HG03064 (cell line): ENCODE data around the gene PARM1.

Source experiments
- ATAC-seq: cut with Tn5 transposase; IDR thresholded peaks from one replicate; pipeline ENCODE4 v1.9.1; 2021; ENCODE audit warnings: low read depth; ENCODE audit not compliant: unreplicated experiment

PARM1 gene

DNA sequence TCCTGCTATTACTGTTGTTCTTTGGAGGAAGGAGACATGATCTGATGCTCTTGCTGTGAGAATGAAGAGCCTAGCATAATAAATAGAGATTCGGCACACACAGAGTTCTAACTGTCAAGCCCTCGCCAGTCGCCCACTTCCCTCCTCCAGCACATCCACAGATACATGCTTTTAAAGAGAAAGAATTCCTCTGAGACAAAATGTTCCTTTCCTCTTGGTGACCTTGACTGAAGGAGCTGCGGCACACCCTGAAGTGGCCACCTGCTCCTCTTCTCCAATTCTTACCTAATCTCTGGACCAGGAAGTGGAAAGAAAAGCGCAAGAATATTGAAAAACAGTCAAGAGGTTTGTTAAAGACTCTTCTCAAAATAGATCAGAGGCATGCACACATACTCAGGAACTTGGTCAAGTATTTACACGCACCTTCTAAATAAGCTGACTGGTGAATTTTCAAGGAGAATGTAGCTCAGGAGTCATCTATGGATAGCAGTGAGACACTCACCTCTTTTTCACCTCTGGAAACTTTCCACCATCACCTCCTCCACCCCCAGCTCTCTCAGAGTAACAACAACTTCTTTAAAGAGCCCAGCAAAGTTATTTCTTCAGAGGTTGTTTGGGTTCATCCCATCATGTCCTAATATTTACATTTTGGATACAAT lies 95.4 kb downstream of the PARM1 start:
- ATAC-seq, result no peak

DNA sequence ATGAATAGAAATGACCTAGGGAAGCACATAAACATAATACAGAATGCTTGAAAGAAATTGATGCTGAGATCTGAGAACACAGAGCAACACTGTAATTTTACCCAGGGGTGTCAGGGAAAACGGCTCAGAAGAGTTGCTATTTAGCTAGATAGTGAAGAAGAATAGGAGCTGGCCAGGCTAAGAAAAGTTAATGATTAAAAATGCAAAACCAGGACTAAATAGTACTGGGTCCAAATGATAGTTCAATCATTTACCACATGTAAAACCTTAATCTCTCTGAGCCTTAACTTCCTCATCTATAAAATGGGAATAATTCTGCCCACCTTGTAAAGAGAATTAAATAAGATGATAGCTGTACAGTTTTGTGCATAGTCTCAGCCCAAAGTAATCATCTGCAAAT lies 97.1 kb downstream of the PARM1 start:
- no peak for ATAC-seq

DNA sequence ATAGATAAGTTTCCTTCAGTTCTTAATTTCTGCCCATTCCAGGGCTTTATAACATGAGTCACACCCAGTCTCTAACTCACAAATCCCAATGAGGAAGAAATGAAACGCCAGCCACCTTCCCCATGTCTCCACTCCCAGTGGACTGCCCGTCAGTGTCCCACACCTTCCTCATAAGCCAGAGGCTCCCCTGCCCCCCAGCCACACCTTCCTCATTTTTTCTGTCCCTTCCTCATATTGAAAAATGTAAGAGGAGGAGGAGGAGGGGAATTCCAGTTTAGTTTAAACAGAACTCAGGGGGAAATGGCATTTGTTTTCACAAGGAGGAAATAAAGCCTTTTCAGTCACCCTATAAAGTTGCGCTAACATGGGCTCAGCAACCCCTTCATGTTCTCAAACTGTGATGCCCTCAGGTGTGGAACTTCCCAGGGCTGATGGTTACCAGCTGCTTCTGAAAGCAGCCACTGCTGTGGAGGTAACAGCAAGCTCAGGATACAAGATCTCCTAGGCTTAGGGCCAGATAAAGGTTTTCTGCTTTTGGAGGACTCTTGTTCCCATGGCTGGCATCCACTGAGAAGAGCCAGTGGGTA lies 97.8 kb downstream of the PARM1 start:
- ATAC-seq, result no peak

DNA sequence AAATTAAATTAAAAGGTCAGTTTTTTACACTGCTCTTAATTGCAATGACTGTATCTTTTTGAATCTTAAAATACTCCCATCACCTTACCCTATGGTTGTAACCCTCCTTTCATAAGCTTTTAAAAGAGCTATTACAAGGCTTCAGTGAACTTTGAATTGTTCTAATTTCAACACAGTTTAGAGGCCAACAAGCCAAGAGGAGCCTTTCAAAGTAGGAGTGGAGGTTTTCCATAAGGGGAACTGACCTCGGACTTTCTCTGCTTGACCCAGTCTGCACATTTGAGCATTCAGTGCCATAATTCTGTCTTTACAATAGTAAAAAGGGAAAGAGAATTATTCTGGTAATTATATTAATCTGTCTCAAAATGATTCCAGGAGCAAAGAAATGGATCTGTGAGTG lies 98.9 kb downstream of the PARM1 start:
- ATAC-seq, result no peak

DNA sequence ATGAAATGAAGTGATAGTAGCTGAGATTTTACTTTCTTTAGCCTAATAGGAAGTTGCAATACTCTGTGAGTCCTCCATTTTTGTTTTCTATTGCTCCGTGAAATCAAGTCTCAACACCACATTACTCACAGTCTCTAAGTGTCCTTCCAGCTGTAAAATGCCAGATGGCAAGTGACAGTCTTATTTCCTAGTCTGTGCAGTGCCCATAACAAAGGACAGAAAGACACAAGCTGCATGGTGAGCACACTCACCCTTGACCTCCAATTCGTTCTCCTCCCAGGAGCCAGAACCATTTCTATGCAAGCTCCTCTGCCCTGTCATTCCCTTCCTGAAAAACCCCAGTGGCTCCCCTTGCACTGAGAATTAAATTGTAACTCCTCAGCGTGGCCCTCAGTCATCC lies 101.6 kb downstream of the PARM1 start:
- ATAC-seq, result no peak

DNA sequence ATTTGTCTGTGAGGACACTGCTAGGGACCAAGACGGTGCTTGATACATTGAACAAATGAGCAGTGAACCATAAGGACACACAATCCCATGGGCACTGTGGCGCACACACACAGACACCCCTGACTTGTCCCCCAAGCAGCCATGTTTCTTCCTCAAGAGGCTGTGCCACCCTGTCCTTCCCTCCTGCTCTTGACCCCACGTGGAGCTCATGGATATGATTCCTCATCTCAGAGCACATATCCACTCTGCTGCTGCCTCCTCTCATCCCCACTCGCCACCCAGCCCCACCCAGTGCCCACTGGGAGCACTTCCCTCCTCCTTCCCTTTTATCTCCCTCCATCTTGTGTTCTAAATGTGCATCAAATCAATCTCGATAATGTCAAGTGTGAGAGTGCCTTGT lies 102.4 kb downstream of the PARM1 start:
- no peak for ATAC-seq

DNA sequence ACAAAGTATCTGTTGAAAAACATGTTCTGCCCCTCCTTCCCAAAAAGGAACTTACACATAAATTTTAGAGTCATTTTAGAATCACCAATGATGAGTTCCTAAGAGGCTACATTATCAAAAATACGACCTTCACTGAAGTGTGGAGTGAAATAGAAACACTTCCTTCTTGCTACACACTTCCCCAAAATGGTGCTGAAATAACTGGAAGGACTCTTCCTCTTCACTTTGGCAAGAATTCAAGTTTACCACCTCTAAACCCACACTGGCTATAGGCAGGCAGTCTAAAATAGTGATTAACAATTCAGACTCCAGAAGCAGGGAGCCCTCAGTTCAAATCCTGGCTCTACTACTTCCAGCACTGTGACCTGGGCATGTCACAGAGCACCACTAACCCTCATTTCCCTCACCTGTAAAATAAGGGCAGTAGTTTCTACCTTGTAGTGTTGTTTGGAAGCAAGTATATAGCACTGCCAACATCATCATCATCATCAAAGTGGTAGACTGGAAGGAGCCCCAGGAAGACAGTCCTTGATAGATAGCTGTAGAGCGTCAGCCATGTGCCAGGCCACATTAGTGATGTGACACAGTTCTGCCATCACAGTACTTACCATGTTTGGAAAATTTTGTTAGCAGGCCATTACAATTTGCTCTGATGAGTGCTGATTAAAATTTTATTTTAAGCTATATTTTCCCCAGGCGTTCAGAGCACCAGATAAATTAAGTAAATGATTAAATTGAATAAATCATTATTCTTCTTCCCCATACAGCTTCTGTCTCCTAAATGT lies 103.3 kb downstream of the PARM1 start:
- ATAC-seq, result no peak

DNA sequence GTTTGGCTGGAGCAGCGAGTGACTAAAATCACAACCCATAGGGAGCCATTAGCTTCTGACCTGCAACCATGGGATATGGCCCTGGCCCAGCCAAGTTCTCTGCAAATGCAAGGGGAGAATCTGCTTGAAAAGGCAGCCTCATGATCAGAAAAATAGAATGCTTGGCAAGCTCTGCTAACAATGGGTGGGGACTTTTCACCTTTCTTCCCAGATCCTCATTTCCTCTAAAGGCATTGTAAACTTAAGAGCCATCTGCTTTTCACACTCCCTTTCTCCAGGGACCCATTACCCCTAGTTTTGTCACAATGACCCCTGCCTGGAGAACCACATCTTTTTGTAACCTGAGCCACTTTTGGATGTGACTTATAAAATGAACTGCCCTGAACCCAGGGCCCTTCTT lies 104.3 kb downstream of the PARM1 start:
- ATAC-seq, result no peak

DNA sequence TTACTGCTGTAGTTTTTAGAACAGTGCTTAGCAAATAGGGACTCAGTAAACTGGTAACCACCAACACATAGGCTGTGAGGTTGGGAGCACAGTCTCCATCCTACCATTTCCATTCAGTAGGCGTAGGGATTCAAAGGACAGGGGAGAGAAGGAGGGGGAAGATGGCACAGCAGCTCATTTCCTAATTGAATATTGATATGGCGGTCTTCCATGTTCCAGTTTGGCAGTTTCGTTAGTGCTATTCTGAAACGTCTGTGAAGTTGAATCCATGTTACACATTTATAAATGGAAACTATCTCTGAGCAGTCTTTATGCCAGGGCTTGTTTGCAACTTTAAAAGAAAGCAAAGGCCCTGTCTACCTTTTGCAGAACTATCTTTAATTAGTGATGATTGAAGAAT lies 105.5 kb downstream of the PARM1 start:
- no peak for ATAC-seq

DNA sequence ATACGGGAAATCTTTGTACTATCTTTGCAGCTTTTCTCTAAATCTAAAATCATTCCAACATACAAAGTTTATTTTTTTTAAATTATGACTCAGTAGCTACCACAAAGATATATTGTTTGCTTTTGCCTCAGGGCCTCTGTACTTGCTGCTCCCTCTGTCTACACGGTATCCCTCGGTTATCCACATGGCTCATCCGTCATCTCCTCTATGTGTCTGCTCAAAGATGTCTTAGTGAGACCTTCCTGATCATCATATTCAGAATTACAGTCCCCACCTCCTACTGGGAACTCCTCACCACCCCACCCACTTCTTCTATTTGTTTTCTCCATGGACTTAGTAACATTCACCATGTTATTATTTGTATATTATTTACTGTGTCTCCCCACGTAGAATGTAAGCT lies 107.8 kb downstream of the PARM1 start:
- no peak for ATAC-seq

DNA sequence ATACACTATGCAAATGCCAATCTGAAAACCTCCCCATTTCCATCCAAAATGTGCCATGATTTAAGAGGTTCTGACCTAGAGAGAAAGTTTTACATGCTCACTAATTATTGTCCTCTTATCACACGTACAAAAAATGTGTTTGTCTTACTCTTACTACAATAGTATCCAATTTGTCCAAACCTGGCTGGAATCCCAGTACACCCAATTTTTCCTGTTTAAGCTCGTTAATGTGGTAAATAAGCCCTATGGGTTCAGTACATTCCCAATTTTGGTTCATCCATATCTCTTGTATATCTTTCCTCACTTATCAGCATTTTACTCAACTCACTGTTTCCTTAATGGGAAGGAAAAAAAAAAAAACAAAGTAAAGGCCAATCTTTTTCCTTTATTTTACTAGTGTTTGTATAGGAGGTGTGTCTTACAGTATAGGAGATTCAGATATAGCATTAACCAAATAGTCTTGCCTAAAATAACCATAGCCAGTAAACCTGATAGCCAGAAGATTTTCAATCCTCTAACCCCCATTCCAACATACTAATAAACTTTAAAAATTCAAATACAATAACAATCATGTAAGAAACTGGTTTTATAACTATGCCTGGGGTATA lies 109.8 kb downstream of the PARM1 start:
- no peak for ATAC-seq

DNA sequence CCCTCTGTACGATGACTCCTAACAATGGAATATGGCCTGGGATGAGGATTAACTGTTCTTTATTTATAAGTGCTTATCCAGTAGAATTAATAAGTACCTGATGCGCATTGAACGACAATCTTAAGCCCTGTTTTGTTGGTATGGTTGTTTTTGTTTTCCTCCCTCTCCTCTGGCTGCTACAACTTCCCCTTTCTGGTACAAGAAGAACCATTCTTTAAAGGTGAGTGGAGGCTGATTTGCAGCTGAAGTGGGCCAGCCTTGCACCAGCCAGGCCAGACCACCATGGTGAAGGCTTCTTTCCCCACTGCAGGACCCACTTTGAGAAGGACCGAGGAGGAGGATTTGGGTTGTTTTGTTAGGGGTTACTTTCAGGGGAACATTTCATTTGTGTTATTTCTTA lies 113.3 kb downstream of the PARM1 start:
- ATAC-seq, result no peak

DNA sequence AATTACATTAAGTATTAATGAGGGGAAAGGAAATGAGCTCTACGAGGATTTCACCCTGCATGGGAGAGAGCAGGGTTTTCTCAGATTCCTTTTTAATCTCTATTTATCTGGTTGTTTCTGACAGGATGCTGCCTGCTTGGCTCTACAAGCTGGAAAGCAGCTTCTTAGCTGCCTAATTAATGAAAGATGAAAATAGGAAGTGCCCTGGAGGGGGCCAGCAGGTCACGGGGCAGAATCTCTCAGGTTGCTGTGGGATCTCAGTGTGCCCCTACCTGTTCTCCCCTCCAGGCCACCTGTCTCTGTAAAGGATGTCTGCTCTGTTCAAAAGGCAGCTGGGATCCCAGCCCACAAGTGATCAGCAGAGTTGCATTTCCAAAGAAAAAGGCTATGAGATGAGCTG lies 113.7 kb downstream of the PARM1 start:
- no peak for ATAC-seq

DNA sequence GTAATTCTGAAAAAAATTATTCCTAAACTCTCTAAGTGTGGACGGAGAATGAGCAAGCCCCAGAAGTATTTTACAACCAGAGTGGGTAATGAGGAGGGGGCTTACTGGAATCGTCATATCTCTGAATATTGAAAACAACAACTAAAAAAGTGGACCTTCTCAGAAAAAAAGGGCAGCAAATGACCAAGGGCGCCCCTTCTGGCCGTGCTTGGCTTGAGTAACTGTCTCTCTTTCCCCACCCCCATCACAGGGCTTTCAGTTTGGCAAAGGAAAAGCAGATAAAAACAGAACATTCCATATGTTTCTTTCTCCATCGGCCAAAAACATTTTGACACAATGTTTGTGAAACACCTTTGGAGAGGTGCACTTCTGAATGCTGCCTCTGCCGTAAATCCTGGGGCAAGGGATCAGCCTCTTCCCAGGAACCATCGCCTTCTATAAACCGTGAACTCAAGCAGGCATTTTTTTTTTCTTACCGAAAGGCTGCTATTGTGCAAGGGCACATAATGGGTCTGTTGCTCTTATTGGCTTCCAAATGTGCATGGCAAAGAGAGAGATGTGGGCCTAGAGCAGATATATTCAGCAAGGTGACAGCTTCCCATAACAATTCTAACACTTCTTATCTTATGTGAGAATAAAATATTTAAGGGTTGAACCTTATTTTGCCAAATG lies 115.4 kb downstream of the PARM1 start:
- ATAC-seq, result no peak

DNA sequence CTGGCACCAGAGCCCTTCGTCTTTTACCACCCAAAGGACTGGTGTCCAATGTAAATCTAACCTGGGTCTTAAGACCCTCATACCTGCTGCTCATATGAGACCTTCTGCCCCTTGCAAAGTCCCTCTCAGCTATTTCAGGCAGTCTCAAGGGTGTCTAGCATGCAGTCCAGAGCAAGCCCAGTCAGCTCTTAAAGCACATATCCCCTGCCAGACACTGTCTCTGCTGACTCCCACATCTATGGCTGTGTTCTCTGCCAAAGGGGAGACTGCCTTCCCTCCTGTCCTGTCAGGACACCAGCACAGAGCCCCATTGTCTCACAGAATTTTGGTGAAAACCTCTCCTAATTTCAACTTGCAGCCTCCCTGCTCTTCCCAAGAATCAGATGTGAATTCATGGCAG lies 118.5 kb downstream of the PARM1 start:
- no peak for ATAC-seq

DNA sequence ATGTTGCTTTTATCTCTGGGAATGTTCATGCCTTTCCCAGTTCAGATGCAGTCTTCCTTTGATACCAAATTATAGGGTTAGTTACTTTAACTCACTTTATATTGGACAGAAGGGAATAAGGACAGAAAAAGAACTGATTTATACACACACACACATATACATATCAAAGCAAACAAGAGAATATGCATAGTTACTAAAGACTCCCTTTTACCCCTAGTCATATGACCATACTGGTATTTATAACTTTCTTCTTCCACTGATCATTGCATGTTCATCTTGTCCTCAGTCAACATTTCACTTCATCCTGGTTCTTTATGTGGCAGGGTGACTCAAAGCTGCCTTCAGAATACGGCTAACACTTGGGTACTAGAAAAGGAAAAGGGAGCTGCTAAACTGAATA lies 120.4 kb downstream of the PARM1 start:
- ATAC-seq, result no peak

DNA sequence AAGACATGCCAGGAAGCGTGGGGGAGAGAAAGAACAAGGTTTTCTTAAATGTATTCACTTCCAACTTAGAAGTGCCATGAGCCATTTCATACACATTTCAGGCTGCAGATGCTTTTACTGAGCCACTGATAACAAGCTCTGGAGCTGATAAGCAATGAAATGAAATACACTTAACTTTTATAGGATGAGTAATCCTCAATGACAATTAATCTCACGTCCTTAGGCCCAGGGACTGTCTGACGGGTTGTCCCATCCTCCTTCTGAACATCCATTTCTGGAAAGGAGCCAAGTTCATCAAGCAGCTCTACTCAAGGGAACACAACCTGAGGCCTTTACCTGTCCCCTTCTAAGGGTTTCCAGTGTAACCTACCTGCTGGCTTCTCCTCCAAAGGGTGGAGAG lies 121.2 kb downstream of the PARM1 start:
- ATAC-seq, result no peak

DNA sequence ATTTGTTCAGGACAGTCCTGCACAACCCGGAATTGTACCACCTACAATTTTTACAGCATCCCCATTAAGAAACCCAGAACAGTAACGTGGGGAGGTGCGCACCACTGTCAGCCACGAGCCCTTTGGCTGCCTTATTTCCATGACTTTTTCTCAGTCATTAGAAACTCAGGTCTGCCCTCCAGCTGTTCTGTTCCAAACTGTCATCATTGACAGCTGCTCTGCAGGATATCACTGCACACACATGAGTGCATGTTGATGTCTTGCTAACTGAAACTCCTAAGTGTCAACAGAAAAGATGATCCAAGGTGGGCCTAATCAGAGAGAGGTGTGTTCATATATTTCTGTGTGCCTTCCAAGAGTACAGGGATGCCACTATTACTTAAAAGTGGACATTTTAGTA lies 123.4 kb downstream of the PARM1 start:
- no peak for ATAC-seq

DNA sequence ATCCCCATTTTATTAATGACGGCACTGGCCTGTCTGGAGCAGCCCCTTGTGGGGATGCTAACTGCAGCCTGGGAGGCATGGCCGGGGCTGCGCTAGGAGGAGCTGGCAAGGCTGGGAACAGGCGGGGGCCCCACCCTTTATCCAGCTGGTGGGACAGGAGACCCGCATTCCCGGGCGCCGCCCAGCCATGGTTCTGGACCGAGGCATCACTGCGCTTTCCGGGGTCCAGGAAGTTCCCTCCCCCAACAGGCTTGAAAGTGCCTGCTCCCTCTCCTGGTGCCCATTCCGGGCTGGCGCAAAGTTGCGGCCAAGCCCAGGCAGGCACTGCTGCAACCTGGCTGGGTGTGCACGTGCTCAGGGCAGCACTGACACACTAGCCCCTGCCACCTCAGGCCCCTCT lies 124.5 kb downstream of the PARM1 start:
- ATAC-seq, result no peak

DNA sequence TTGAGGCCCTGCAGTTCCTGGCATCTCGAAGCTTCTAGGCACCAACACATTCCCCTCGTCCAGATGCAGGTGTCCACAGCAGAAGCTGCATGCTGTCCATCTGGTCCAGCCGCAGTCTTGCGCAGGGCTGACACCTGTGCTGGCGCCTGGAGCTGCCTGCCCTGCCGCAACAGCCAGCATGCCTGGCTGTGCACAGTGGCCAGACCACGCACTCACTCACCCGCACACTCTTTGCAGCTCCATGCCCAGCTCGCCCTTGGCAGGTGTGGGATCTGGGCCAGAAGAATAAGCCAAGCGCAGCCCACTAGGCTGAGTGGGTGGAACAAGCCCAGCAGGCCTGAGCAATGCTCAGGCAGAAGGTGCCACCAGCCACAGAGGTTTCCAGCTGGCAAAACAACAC lies 125.6 kb downstream of the PARM1 start:
- ATAC-seq, result no peak

DNA sequence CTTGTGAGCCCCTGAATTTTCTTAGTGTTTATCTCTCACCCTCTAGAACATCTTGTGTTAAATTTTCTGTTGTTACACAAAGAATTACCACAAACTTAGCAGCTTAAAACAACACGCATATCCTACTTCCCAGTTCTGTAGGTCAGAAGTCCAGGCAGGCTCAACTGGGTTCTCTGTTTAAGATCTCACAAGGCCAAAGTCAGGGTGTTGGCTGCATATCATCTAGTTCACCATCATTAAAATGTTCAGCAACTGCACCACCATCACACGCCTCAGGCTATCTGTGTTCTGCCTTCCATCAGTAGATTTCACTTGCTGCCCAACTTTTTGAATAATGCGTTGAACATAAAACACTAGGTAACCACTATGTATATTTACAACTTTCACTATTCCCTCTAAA lies 130.5 kb downstream of the PARM1 start:
- no peak for ATAC-seq
